HG03108 (cell line): ENCODE measurements around the gene UBE2D4.

Experiments
- ATAC-seq: cut with Tn5 transposase; IDR thresholded peaks from one replicate; pipeline ENCODE4 v1.9.1; 2021; ENCODE audit warnings: moderate library complexity; ENCODE audit not compliant: unreplicated experiment

Gene UBE2D4

DNA sequence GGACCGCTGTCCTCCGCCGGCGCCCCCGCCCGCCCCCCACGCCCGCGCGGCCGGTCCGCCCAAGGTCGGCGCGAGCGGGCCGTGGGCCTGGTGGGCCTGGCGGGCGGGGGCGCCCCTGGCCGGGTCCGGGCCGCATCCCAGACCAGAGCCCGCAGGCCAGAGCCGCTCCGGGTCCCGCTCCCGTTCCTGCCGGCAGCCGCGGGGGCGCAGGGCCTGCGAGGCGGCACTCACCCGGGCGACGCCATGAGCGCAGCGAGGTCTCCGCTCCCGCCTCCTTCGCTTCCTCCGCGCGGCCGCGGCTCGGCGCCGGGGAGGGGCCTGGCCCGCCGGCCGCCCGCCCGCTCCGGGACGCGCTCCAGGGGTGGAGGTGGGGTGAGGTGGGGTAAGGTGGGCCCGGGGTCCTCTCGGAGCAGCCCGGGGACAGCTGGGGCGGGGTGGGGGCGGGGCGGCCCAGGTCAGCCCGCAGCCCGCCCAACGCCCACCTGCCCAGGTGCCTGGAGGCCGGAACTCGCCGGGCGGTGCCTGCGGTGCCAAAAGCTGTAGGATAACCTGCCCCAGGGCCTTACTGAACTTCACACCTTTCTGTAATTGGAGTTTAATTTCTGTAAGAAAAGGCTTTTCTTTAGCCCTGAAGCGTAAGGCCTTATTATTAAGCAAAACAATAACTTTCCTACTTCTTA lies 19.8 kb upstream of the UBE2D4 start, which contains the start of gene URGCP:
Gene URGCP (minus strand): TSS at position 266 of the 680 bp plus-strand sequence. CDS start 21 bp downstream, at position 245.
- peak; percentile 71 for ATAC-seq

- ATAC-seq, result no peak
Observed at GRCh38 chr7:43914795-43915194, 11.4 kb upstream of the UBE2D4 start.

- ATAC-seq, result no peak
Observed at GRCh38 chr7:43915907-43916306, 10.3 kb upstream of the UBE2D4 start.

DNA sequence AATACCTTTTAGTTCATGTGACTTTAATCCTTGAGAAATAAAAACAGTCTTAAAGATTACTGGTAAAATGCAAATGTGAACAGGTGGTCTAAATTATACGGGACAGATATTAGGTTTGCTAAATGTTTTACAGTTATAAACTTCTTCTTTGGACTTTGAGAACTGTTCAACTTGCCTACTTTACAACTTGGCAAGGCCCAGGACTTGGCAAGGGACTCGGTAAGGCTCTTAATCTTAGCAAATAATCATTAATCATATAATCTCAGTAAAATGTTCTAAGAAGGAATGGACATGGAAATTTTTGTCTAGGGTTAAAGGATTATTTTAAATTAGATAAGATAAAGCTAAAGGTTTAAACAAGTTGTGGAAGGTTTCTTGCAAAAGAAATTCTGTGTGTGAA lies 4.8 kb upstream of the UBE2D4 start:
- no peak for ATAC-seq

GRCh38 chr7:43922726-43923125 lies 3.5 kb upstream of the UBE2D4 start:
- ATAC-seq, result no peak

DNA sequence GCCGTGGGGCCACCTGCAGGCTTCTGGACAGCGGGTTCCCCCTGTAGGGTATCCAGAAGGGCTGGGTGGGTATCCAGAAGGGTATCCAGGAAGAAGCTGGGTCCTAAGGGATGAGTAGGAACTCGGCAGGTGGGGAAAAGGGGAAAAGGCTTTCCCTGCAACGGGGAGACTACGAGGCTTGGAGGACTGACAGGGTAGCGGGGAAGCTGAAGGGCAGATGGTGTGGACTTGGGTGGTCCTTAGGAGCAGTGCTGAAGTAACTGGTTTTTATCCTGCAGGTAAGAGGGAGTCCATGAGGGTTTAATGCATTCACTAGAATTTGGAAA lies 525 bp downstream of the UBE2D4 start:
- ATAC-seq, result peak; percentile 14

- ATAC-seq, result no peak
Observed at GRCh38 chr7:43927810-43928209, 1.6 kb downstream of the UBE2D4 start.

GRCh38 chr7:43929529-43930457 lies 3.6 kb downstream of the UBE2D4 start:
- ATAC-seq, result no peak

GRCh38 chr7:43931346-43931745 lies 5.1 kb downstream of the UBE2D4 start:
- ATAC-seq, result no peak

GRCh38 chr7:43933902-43934560 lies 7.8 kb downstream of the UBE2D4 start:
- ATAC-seq, result no peak

DNA sequence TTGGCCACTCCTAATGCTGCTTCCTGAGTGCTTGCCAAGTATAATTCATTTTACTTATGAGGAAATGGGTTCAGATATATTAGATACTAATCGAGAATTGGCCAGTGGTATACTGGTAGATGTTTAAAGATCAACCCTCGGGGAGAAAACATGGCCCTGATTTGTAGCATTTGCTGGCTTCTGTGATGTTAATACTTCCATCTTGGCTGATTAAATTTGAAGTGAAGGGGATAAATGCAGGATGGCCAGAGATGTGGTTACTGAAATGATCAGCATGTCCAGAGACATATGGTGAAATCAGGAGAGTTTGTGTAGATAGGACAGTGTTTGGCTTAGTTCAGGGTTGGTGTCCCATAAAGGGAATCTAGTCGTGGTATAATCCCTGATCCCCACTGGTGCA lies 11.2 kb downstream of the UBE2D4 start:
- no peak for ATAC-seq

DNA sequence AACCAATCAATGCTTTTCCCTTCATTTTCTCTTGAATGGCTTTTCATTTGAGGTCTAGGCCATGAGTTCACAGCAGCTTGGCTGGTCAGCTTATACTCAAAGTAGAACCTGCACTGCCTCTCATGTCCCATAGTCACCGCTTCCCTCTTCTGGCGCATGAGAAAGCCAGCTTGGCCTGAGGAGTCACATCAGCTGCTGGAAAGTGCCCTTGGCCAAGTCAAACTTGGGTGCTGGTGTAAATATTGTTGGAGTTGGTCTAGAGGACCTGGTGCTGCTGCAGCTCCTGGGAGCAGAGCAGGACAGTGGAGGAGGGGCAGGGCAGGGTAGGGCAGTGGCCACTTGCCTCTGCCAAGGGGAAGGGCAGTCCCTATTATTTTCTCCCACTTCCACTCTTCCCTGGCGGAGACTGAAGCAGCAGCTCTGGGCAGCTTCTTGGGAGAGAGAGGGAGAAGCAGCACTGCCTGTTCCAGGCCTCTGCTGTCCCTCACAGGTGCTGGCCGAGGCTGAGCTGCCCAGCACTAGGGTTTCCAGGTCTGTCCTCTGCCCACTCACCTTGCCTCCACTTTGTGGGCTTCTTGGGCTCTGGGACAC lies 12.8 kb downstream of the UBE2D4 start:
- ATAC-seq, result no peak

DNA sequence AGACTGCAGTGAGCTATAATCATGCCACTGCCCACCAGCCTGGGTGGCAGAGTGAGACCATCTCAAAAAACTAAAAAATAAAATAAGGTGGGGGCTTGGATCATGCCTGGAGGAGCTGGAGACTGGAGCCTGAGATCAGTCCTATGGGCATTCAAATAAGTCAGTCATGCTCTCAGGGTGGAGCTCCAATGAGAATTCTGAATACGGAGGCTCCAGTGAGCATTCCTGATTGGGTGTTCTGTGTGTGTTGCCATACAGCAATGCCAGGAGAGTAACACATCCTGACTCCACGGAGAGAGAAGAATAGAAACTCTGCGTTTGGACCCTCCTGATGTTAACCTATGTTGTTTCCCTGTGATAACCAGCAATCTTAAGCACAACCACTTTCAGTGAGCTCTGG lies 16.0 kb downstream of the UBE2D4 start:
- no peak for ATAC-seq

DNA sequence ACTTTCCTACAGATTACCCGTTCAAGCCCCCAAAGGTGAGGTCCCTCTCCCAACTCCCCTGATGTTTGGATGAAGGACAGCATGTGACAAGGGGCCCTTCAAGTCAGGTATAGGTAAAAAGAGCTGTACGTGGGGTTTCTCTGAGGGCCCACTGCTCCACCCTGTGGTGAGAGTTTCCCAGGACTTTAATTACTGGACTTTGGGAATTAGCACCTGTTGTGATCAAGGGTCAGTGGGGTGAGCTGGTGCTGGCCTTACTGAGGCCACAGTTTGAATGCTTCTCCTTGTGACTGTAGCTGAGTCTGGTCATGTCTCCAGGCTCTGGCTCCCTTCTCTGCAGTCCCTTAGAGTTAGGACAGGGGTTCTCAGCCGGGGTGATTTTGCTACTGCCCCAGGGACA lies 16.8 kb downstream of the UBE2D4 start:
- no peak for ATAC-seq

- ATAC-seq, result no peak
Observed at GRCh38 chr7:43943417-43944187, 17.4 kb downstream of the UBE2D4 start.

GRCh38 chr7:43944286-43944685 lies 18.1 kb downstream of the UBE2D4 start:
- ATAC-seq, result no peak

DNA sequence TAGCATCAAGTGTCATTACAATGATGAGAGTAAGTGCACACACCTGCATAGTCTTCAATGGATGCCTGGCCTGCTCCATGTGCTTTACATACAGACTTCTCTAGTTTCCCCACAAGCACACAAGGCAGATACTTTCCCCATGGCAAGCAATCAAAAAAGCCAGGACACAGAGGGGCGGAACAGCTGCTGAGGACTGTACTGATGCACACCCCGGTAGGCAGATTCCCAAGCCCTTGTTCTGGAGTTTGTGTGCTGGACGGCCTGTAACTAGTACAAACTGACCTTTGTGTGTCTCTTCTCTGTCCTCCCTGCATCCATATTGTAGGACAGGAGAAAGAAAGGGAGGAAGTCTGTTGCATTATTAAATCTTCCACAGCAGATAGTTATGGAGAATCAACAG lies 25.8 kb downstream of the UBE2D4 start:
- ATAC-seq, result no peak

- no peak for ATAC-seq
Observed at GRCh38 chr7:43953071-43953470, 26.8 kb downstream of the UBE2D4 start.

GRCh38 chr7:43954524-43955228 lies 28.4 kb downstream of the UBE2D4 start:
- peak; percentile 59 for ATAC-seq

GRCh38 chr7:43956027-43956426 lies 29.8 kb downstream of the UBE2D4 start:
- no peak for ATAC-seq
